MV-4-11 (cell line): ENCODE measurements around the gene WDR37.
"Not testable (repeated sequence)": the region's sequence is repeated elsewhere in the genome, so short reads cannot be mapped to it uniquely, and the experiment has no call there.

Experiments used
- DNase-seq: peaks from one replicate; lab custom pipeline; 2025; lab: John Stamatoyannopoulos, UW

The WDR37 gene

GRCh38 chr10:1041514-1041913 lies 14.7 kb upstream of the WDR37 start:
- no peak for DNase-seq

DNA sequence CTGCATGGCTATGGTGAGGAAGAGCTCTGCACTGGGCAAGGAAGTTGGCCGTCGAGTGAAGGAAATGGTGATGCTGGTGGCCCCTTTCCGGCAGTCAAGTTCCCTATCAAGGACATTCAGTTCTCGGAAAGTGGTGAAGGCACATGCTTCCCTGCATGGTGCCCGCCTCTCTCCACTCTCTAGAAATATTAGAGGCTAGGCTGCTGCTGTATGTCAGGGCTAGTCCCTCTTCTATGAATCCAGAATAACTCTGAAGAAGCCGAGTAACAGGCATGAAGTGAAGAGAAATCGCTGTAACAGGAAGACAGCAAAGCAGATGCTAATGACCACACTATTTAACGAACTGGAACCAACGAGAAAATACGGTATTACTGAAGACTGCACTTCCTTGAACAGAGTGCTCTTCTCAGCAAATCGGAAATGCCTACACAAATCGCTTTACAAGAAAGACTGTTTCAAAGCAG lies 12.6 kb upstream of the WDR37 start:
- peak; percentile 69 for DNase-seq

DNA sequence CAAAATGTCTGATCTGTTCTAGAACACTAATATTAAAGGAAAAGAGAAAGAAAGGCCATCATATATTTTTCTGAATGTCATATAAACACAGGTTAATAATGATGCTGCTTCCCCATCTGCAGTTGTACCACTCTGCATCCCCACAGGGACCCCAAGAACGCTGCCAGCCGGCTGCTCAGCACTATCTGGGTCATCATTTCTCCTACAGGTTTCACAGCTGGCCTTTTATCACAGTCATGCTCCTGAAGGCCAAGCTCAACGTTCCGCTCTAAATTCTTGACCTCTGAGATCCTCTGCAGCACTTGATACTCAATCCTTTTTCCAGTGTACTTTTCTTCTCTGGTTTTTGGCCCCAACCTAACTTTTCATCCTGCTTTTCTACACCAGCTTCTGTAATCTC lies 12.0 kb upstream of the WDR37 start:
- DNase-seq, result no peak

- no peak for DNase-seq
Measured at GRCh38 chr10:1044964-1045363, 11.2 kb upstream of the WDR37 start.

DNA sequence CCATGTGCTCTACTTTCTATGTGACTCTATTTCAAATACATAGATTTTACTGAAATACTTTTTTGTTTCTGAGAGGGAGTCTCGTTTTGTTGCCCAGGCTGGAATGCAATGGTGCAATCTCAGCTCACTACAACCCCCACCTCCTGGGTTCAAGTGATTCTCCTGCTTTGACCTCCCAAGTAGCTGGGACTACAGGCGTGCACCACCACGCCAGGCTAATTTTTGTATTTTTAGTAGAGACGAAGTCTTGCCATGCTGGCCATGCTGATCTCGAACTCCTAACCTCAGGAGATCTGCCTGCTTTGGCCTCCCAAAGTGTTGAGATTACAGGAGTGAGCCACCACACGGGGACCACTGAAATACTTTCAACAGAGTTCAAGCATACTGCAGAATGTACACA lies 10.8 kb upstream of the WDR37 start:
- DNase-seq, result no peak

- DNase-seq, result no peak
Measured at GRCh38 chr10:1047937-1048336, 8.2 kb upstream of the WDR37 start.

GRCh38 chr10:1048349-1048731 lies 7.8 kb upstream of the WDR37 start:
- DNase-seq, result no peak

DNA sequence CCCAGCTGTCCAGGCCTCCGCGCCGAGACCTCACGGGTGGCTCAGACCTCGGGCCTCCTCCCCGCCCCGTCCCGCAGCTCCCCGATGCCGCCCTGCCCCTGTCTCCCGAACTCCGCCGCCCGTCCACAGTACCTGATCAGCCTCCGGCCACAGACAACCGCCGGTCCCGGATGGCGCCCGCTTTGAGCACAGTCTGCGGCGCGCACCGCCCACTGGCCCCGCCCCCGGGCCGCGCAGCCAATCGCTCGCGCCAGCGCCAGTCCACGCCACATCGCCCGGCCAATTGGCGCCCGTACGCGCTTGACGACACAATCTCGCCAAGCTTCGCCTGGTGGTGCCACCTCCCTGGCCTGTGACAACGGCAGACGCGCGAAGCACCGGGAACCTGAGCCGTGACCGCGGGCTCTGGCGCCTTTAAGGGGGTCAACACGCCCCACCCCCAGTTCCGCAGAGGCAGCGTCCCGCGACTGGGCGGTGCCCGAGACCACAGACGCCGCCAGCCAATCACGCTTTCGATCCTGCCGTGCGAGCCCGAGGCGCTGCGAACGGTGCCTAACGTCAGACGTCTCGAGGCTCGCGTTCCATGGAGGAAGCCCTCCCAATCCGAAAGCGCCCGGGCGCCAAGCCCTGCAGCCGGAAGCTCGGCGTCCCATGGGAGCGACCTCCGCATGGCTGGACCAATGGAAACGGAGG lies 7.3 kb upstream of the WDR37 start, which contains the start of gene IDI1:
TSS of gene IDI1 (minus strand) at position 388 of the 693 bp plus-strand sequence. CDS start at position 272, 116 bp downstream.
- peak; percentile 100 for DNase-seq

DNA sequence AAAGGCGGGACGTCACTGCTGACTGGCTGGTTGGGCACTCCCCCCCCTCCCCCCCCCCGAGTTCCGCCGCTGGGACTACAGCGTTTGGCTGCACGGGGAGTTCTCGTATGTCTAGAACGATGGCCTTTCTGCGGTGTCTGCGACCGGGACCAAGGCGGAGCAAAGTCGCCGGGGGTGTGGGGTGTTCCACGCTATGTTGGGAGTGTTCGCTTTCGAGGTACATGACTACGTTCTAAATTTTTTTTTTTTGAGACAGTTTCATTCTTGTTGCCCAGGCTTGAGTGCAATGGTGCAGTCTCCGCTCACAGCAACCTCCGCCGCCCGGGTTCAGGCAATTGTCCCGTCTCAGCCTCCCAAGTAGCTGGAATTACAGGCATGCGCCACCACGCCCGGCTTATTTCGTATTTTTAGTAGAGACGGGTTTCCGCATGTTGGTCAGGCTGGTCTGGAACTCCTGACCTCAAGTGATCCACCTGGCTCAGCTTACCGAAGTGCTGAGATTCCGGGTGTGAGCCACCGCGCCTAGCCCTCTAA lies 6.7 kb upstream of the WDR37 start:
- no peak for DNase-seq

- no peak for DNase-seq
Measured at GRCh38 chr10:1050145-1050544, 6.0 kb upstream of the WDR37 start.

- no peak for DNase-seq
Measured at GRCh38 chr10:1050554-1050953, 5.6 kb upstream of the WDR37 start.

DNA sequence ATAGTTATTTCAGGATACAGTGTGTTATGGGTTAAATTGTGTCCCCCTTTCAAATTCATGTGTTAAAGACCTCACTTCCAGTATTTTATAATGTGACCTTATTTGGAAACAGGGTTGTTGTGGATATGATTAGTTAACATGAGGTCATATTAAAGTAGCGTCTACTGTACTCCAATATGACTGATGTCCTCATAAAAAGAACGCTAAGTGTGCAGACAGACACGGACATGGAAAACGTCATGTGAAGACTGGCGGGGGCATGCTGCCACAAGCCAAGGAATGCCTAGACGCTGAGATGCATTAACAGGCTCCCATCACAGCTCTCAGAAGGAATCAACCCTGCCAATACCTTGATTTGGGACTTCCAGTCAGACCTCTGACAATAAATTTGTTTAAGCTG lies 1.5 kb upstream of the WDR37 start:
- DNase-seq, result no peak

GRCh38 chr10:1057106-1057657 lies 997 bp downstream of the WDR37 start:
- peak; percentile 72 for DNase-seq

DNA sequence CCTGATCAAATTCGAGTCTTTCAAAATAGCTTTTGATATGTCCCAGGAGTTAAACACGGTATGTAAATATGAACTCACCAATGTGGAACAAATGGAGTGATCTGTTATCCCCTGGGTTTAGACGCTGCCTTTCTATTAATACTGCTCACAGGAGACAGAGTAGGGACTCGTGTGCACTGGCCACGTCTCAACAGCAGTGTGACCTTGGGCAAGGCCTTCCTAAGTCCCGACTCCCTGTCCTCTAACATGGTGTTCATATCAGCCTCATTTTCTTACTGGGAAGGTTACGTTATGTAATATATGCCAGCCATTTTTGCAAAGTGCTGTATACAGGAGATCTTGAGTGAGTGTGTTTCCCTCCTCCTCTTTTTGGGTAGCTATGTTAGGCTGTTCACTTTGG lies 1.8 kb downstream of the WDR37 start:
- DNase-seq, result no peak

DNA sequence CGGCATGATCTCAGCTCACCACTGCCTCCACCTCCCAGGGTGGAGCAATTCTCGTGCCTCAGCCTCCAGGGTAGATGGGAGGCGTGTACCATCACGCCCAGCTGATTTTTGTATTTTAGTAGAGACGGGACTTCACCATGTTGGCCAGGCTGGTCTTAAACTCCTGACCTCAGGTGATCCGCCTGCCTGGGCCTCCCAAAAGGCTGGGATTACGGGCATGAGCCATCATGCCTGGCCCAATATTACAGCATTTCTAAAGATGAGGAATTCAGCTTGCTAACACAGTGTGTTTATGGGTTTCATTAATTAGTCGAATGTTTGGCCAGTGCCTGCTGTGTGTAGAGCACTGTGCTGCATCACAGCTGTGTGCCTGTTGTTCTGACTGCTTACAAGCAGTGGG lies 3.7 kb downstream of the WDR37 start:
- DNase-seq, result no peak

DNA sequence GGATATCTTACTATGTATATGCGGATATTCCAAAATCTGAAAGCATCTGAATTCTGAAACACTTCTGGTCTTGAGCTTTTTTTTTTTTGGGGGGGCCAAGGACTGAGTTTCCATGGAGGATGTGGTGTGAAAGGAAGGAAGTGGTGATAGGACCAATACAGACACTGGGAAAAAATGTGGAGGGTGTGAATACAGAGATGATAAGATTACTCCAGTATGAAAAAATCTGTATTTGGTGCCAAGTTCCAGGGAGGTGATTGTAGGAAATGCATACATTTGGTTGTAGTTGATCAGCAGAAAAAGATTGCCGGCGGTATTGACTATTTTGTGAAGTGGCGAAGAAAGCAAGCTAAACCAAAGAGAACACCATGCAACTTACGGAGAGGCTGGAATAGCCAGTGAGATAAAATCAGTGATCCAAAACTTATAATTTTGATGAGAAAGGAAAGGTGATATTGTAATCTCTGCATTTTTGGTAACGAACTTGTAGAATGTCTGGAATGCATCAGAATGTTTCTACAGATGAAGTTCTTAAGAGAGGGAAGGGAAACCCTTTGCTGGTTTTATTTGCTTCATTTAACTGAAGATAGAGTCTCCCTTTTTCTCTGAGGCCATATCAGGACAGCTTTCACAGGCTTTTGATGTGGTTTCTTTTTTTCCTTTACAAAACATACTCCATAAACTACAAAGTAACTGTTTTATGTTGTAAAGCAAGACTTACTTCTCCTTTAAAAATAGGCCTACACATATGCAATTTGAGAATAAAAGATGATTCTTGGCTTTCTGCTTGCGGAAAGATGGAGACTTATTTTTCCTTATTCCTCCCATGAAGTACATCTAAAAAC lies 6.0 kb downstream of the WDR37 start:
- DNase-seq, result no peak

- no peak for DNase-seq
Measured at GRCh38 chr10:1063232-1063865, 7.2 kb downstream of the WDR37 start.

DNA sequence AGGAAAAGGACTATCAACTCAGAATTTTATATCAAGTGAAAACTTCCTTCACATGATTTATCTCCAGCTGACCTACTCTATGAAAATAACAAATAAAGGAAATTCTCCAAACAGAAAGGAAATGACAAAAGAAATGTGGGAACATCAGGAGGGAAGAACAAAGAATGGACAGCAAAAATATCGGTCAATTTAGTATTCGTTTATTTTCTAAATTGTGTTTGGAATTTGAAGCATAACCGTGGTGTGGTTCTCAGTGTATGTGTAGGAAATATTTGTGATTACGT lies 8.7 kb downstream of the WDR37 start:
- no peak for DNase-seq

- DNase-seq, result not testable (repeated sequence)
Measured at GRCh38 chr10:1066734-1067133, 10.5 kb downstream of the WDR37 start.

- no peak for DNase-seq
Measured at GRCh38 chr10:1068380-1069361, 12.5 kb downstream of the WDR37 start.

DNA sequence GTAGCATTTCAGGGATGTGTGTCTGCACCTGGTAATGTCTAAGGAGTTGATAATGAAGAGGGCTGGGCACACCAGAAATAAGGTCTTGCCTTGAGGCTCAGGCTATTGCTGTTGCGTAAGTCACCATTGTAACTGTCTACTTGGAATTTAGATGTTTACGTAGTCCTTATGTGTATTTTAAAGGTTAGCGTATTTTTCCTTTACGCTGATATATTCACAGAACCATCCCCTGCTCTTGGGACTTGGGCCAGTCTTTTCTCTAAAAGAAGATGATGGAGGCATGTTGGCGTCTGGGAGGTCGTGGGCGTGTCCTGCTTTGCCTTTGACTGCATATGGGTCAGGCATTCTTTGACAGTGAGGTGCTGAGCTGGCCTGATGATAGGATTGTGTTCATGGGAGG lies 14.7 kb downstream of the WDR37 start:
- DNase-seq, result no peak
